Fibroblast of skin of right quadriceps (primary cell): ENCODE measurements around the gene NT5C3B.
A peak's percentile ranks its signal among the peaks of the same experiment; 100 is the strongest.
"Not testable (repeated sequence)": the region's sequence is repeated elsewhere in the genome, so short reads cannot be mapped to it uniquely, and the experiment has no call there.

ENCODE experiments used
- DNase-seq: peaks from one replicate; pipeline ENCODE4 v3.0.0-alpha.2; 2013

NT5C3B gene

GRCh38 chr17:41781404-41782110, 54.5 kb downstream of the NT5C3B start:
- DNase-seq: no peak

GRCh38 chr17:41779954-41780353, 56.1 kb downstream of the NT5C3B start:
- DNase-seq: no peak

- peak; percentile 68 for DNase-seq
These were observed 58.4 kb downstream of the NT5C3B start for GRCh38 chr17:41777574-41778188.

- no peak for DNase-seq
These were observed 58.9 kb downstream of the NT5C3B start for GRCh38 chr17:41777157-41777573.

GRCh38 chr17:41776262-41776900, 59.7 kb downstream of the NT5C3B start:
- DNase-seq: not testable (repeated sequence)

- DNase-seq: no peak
These were observed 60.4 kb downstream of the NT5C3B start for GRCh38 chr17:41775394-41776226.
